Nephron progenitor cell (in vitro differentiated cells): Measurements from ENCODE around the gene LTO1.

ENCODE experiments used
- DNase-seq: peaks from one replicate; pipeline ENCODE4 v3.0.0; 2021
- H3K27ac Mint-ChIP-seq: 2 replicates; pipeline ENCODE4 v1.8.0; 2021; ENCODE audit warnings: mild to moderate bottlenecking, moderate library complexity, mixed read lengths
- H3K27me3 Mint-ChIP-seq: 2 replicates; pipeline ENCODE4 v1.8.0; 2021; ENCODE audit warnings: mild to moderate bottlenecking, low read depth, mixed read lengths; ENCODE audit not compliant: poor library complexity
- H3K36me3 Mint-ChIP-seq: 2 replicates; pipeline ENCODE4 v1.8.0; 2021; ENCODE audit warnings: low read depth, mixed read lengths
- H3K4me1 Mint-ChIP-seq: 2 replicates; pipeline ENCODE4 v1.8.0; 2021; ENCODE audit warnings: mixed read lengths
- H3K4me3 Mint-ChIP-seq: 2 replicates; pipeline ENCODE4 v1.8.0; 2021; ENCODE audit warnings: mild to moderate bottlenecking, moderate library complexity, mixed read lengths
- H3K9me3 Mint-ChIP-seq: 2 replicates; pipeline ENCODE4 v1.8.0; 2021; ENCODE audit warnings: mild to moderate bottlenecking, moderate library complexity, mixed read lengths
- CTCF ChIP-seq: fragments of 200-600 bp; sonication (generic); IDR thresholded peaks from 2 replicates; pipeline ENCODE4 v1.5.0; 2021; ENCODE audit warnings: antibody characterized with exemption

LTO1 gene

GRCh38 chr11:69703453-69703767 lies 28.3 kb upstream of the LTO1 start:
- TF ChIP-seq CTCF, result no peak
- H3K27me3 Mint-ChIP-seq, result peaks cover 73% of the 10 kb centered on the region
- H3K27ac Mint-ChIP-seq, result no peak overlapping the region
- no peaks in the 10 kb centered on the region for H3K9me3 Mint-ChIP-seq
- no peak for DNase-seq
- peak overlapping the region; percentile 55 for H3K4me3 Mint-ChIP-seq
- no peaks in the 10 kb centered on the region for H3K36me3 Mint-ChIP-seq
- peaks cover 43% of the 10 kb centered on the region for H3K4me1 Mint-ChIP-seq

- Mint-ChIP-seq H3K4me1 (peaks cover 43% of the 10 kb centered on the region), H3K27me3 (peaks cover 73% of the 10 kb centered on the region), H3K27ac (no peak overlapping the region), H3K4me3 (peak overlapping the region; percentile 76), H3K36me3 (no peaks in the 10 kb centered on the region), H3K9me3 (no peaks in the 10 kb centered on the region)
- DNase-seq, result peak; percentile 23
- TF ChIP-seq CTCF, result no peak
Observed at GRCh38 chr11:69702769-69703452, 27.8 kb upstream of the LTO1 start.

GRCh38 chr11:69702239-69702691 lies 27.1 kb upstream of the LTO1 start:
- Mint-ChIP-seq H3K27ac (no peak overlapping the region), H3K27me3 (peaks cover 68% of the 10 kb centered on the region), H3K9me3 (no peaks in the 10 kb centered on the region), H3K4me3 (peak overlapping the region; percentile 76), H3K4me1 (peaks cover 44% of the 10 kb centered on the region), H3K36me3 (no peaks in the 10 kb centered on the region)
- no peak for TF ChIP-seq CTCF
- DNase-seq, result peak; percentile 50

- Mint-ChIP-seq H3K36me3 (no peaks in the 10 kb centered on the region), H3K9me3 (no peaks in the 10 kb centered on the region), H3K4me3 (no peak overlapping the region), H3K27me3 (peaks cover 57% of the 10 kb centered on the region), H3K4me1 (peaks cover 42% of the 10 kb centered on the region), H3K27ac (no peak overlapping the region)
- DNase-seq, result peak; percentile 68
- TF ChIP-seq CTCF, result no peak
Observed at GRCh38 chr11:69700278-69701140, 25.4 kb upstream of the LTO1 start.

GRCh38 chr11:69699213-69699612 lies 24.1 kb upstream of the LTO1 start:
- no peak for DNase-seq
- Mint-ChIP-seq H3K9me3 (no peaks in the 10 kb centered on the region), H3K4me3 (no peak overlapping the region), H3K27me3 (peaks cover 55% of the 10 kb centered on the region), H3K27ac (no peak overlapping the region), H3K36me3 (no peaks in the 10 kb centered on the region), H3K4me1 (peaks cover 35% of the 10 kb centered on the region)
- no peak for TF ChIP-seq CTCF
